Measurements from ENCODE around the gene RNASE13. TPM values are rescaled to one million over a fixed set of nuclear protein-coding genes. Genes with fewer than 3 reads are reported as not detected.

RNASE13 gene
- total RNA-seq, 2 experiments from 2014 or later, result not detected

- CTCF ChIA-PET (ENCODE audit: unreplicated experiment), result no interaction called here
- POLR2A ChIA-PET, result interaction anchor here (0.6 to 2.2 kb wide), 5 partner anchors 9 to 25 kb away, joined by 3 to 5 read pairs (median 4); no protein-coding TSS in a partner anchor
- Histone ChIP-seq H3K4me2 (ENCODE audit: low read length) (no peak overlapping the region), H2AFZ (ENCODE audit: low read length) (no peak overlapping the region), H4K20me1 (ENCODE audit: insufficient read depth, low read length) (no peaks in the 10 kb centered on the region), H3K4me1 (ENCODE audit: insufficient read depth, low read length, poor library complexity, severe bottlenecking) (no peaks in the 10 kb centered on the region), H3K9me3 (ENCODE audit: low read length) (no peaks in the 10 kb centered on the region), H3K79me2 (ENCODE audit: insufficient read depth, low read depth, low read length) (peaks cover under 1% of the 10 kb centered on the region; the same call in 1 of the 2 replicates), H3K36me3 (ENCODE audit: insufficient read depth, low read length) (peaks cover 52% of the 10 kb centered on the region), H3K9me2 (ENCODE audit: insufficient read depth, low read length) (no peaks in the 10 kb centered on the region), H3K4me3 (ENCODE audit: low read depth, low read length, poor library complexity, severe bottlenecking) (no peak overlapping the region), H3K27ac (ENCODE audit: low read depth, low read length, poor library complexity, severe bottlenecking) (no peak overlapping the region)
- no TSS peak for BruUV-seq (replicated peaks)
- no peak for TF ChIP-seq CTCF (conservative IDR thresholded peaks at IDR 0.05; ENCODE audit: low read length)
- TF ChIP-seq EZH2phosphoT487 (IDR thresholded peaks at IDR 0.05; ENCODE audit: borderline replicate concordance, low read depth, low read length), result no peak
- intact Hi-C loops (cut with micrococcal nuclease; ENCODE audit: unreplicated experiment), result no loop called here
- no peak for DNase-seq (ENCODE audit: low spot score)
Measured at GRCh38 chr14:20997564-20997963, 37.0 kb downstream of the RNASE13 start.

- intact Hi-C loops (cut with micrococcal nuclease; ENCODE audit: unreplicated experiment), result no loop called here
- Histone ChIP-seq H2AFZ (ENCODE audit: low read length) (no peak overlapping the region), H3K4me2 (ENCODE audit: low read length) (no peak overlapping the region), H3K4me1 (ENCODE audit: insufficient read depth, low read length, poor library complexity, severe bottlenecking) (peaks cover under 1% of the 10 kb centered on the region), H3K79me2 (ENCODE audit: insufficient read depth, low read depth, low read length) (peaks cover 5% of the 10 kb centered on the region; the same call in 1 of the 2 replicates), H3K9me2 (ENCODE audit: insufficient read depth, low read length) (no peaks in the 10 kb centered on the region), H3K27ac (ENCODE audit: low read depth, low read length, poor library complexity, severe bottlenecking) (no peak overlapping the region), H4K20me1 (ENCODE audit: insufficient read depth, low read length) (no peaks in the 10 kb centered on the region), H3K36me3 (ENCODE audit: insufficient read depth, low read length) (peaks cover 56% of the 10 kb centered on the region), H3K4me3 (ENCODE audit: low read depth, low read length, poor library complexity, severe bottlenecking) (no peak overlapping the region), H3K9me3 (ENCODE audit: low read length) (no peaks in the 10 kb centered on the region)
- ChIA-PET CTCF (ENCODE audit: unreplicated experiment) (no interaction called here), POLR2A (interaction anchor here (0.6 to 2.2 kb wide), 5 partner anchors 8 to 25 kb away, joined by 3 to 5 read pairs (median 4); no protein-coding TSS in a partner anchor)
- TF ChIP-seq EZH2phosphoT487 (IDR thresholded peaks at IDR 0.05; ENCODE audit: borderline replicate concordance, low read depth, low read length) (no peak), CTCF (conservative IDR thresholded peaks at IDR 0.05; ENCODE audit: low read length) (no peak)
- BruUV-seq (replicated peaks), result no TSS peak
- DNase-seq (ENCODE audit: low spot score), result no peak
Measured at GRCh38 chr14:20997115-20997514, 37.5 kb downstream of the RNASE13 start.

- Histone ChIP-seq H3K79me2 (ENCODE audit: insufficient read depth, low read depth, low read length) (peaks cover 11% of the 10 kb centered on the region; the same call in 1 of the 2 replicates), H3K9me2 (ENCODE audit: insufficient read depth, low read length) (no peaks in the 10 kb centered on the region), H3K27ac (ENCODE audit: low read depth, low read length, poor library complexity, severe bottlenecking) (no peak overlapping the region), H3K9me3 (ENCODE audit: low read length) (no peaks in the 10 kb centered on the region), H3K36me3 (ENCODE audit: insufficient read depth, low read length) (peaks cover 62% of the 10 kb centered on the region), H2AFZ (ENCODE audit: low read length) (no peak overlapping the region), H3K4me1 (ENCODE audit: insufficient read depth, low read length, poor library complexity, severe bottlenecking) (peaks cover 5% of the 10 kb centered on the region), H4K20me1 (ENCODE audit: insufficient read depth, low read length) (no peaks in the 10 kb centered on the region), H3K4me2 (ENCODE audit: low read length) (no peak overlapping the region), H3K4me3 (ENCODE audit: low read depth, low read length, poor library complexity, severe bottlenecking) (no peak overlapping the region)
- TF ChIP-seq CTCF (conservative IDR thresholded peaks at IDR 0.05; ENCODE audit: low read length) (no peak), EZH2phosphoT487 (IDR thresholded peaks at IDR 0.05; ENCODE audit: borderline replicate concordance, low read depth, low read length) (no peak)
- TSS peak; percentile 28 for BruUV-seq (replicated peaks)
- intact Hi-C loops (cut with micrococcal nuclease; ENCODE audit: unreplicated experiment), result no loop called here
- no peak for DNase-seq (ENCODE audit: low spot score)
- CTCF ChIA-PET (ENCODE audit: unreplicated experiment), result no interaction called here
- POLR2A ChIA-PET, result interaction anchor here (1.4 kb wide), 1 partner anchor 18 kb away, joined by 3 read pairs; no protein-coding TSS in a partner anchor
Measured at GRCh38 chr14:20996521-20996920, 38.1 kb downstream of the RNASE13 start.
